ENCODE results near the gene CEACAM21. TPM values are rescaled to one million over a fixed set of nuclear protein-coding genes. Genes with fewer than 3 reads are reported as not detected.

CEACAM21 gene
- total and polyA plus RNA-seq, 4 donors, result 0.38 to 3.1 (median 1.6) TPM; not detected in 1

DNA sequence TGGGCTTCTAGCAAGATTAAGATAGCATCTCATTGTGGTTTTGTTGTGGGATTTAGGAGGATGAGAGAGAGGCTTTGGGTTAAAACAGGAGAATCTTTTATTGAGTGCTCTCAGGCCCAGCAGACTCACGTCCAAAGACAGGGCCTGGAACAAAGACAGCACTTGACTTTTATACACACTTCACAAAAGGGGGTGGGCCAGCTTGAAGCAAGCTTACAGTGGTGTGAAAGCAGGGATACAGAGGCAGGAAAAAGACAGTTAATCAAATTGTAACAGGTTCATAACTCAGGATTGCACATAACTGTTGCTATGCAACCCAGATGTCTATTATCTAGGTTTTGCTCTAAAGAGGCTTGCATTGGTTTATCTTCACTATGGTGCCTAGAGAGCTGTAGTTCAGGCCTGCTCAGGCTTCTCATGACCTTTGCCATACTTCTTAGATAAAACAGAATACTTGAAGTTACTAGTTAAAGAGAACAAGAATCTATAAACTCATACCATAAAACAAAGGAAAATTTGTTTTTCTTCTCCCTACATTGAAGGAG, 42.2 kb upstream of the CEACAM21 start:
- 29 to 35% methylated on average over 1 of the region's 1 CpG for WGBS, 2 donors
- Histone ChIP-seq H3K27me3 (ENCODE audit: control insufficient read depth in 1 of 2, insufficient read depth in 2 of 2, low read length in 1 of 2) (no peaks in the 10 kb centered on the region), H3K4me3 (ENCODE audit: low read length in 2 of 2) (no peak overlapping the region), H3K36me3 (ENCODE audit: control insufficient read depth in 1 of 2, insufficient read depth in 2 of 2, low read length in 1 of 2) (no peaks in the 10 kb centered on the region), H3K4me1 (ENCODE audit: control insufficient read depth in 1 of 2, insufficient read depth in 2 of 2, low read length in 2 of 2) (no peaks in the 10 kb centered on the region), H3K9me3 (ENCODE audit: control insufficient read depth, low read length) (peaks cover 9% of the 10 kb centered on the region), H3K27ac (ENCODE audit: low read depth in 1 of 2, low read length in 2 of 2) (no peak overlapping the region)
- ATAC-seq (ENCODE audit: low FRiP score) (no peak), DNase-seq (no peak)
- intact Hi-C loops (cut with DNase I), result no loop called here

DNA sequence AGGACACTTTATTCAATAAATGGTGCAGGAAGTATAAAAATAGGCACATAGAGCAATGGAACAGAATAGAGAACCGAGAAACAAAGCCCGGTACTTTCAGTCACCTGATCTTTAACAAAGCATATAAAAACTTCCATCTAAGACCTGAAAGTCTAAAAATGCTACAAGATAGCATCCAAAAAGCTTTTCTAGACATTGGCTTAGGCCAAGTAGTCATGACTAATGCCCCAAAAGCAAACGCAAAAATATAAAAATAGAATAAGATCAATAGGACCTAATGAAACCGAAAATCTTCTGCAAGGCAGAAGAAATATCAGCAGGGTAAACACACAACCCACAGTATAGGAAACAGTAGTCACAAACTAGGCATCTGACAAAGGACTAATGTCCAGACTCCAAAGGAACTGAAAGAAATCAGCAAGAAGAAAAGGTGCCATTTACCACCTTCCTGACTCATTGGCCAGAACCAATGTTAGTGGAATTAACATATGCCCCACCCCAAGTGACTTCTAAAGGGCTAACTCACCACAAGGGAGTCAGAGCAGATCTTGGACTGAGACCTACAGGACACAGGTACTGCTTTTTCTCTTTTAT, 40.8 kb upstream of the CEACAM21 start:
- no peak overlapping the region for H3K27ac ChIP-seq (ENCODE audit: low read depth in 1 of 2, low read length in 2 of 2)
- WGBS, 2 donors, result 57 to 62% methylated on average over 4 of the region's 4 CpGs
- no peaks in the 10 kb centered on the region for H3K27me3 ChIP-seq (ENCODE audit: control insufficient read depth in 1 of 2, insufficient read depth in 2 of 2, low read length in 1 of 2)
- no peaks in the 10 kb centered on the region for H3K4me1 ChIP-seq (ENCODE audit: control insufficient read depth in 1 of 2, insufficient read depth in 2 of 2, low read length in 2 of 2)
- intact Hi-C loops (cut with DNase I), result no loop called here
- H3K9me3 ChIP-seq (ENCODE audit: control insufficient read depth, low read length), result peaks cover 5% of the 10 kb centered on the region
- no peak for ATAC-seq (ENCODE audit: low FRiP score)
- H3K4me3 ChIP-seq (ENCODE audit: low read length in 2 of 2), result no peak overlapping the region
- H3K36me3 ChIP-seq (ENCODE audit: control insufficient read depth in 1 of 2, insufficient read depth in 2 of 2, low read length in 1 of 2), result no peaks in the 10 kb centered on the region
- no peak for DNase-seq

DNA sequence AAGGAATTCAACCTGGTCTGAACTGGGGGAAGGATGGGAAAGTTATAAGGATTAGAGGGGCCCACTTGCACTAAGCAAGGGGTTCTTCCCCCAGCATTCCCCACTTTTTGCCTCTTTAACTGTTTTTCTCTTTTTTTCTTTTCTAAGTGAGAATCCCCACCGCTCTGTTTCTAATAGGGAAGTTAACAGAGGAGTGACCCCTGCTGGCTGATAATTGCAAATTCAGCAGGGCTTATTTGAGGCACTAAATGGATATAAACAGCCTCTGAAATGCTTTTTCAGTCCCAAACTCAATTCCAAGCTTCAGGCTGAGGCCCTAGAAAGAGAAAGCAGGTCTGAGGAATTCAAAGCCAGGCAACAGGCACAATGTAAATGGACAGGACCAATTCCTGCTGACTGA, 38.2 kb upstream of the CEACAM21 start:
- H3K9me3 ChIP-seq (ENCODE audit: control insufficient read depth, low read length), result peaks cover 5% of the 10 kb centered on the region
- no peak for DNase-seq
- intact Hi-C loops (cut with DNase I), result no loop called here
- 15 to 38% methylated on average over 1 of the region's 1 CpG for WGBS, 2 donors
- no peak overlapping the region for H3K4me3 ChIP-seq (ENCODE audit: low read length in 2 of 2)
- H3K27me3 ChIP-seq (ENCODE audit: control insufficient read depth in 1 of 2, insufficient read depth in 2 of 2, low read length in 1 of 2), result no peaks in the 10 kb centered on the region
- ATAC-seq (ENCODE audit: low FRiP score), result no peak
- H3K36me3 ChIP-seq (ENCODE audit: control insufficient read depth in 1 of 2, insufficient read depth in 2 of 2, low read length in 1 of 2), result no peaks in the 10 kb centered on the region
- no peak overlapping the region for H3K27ac ChIP-seq (ENCODE audit: low read depth in 1 of 2, low read length in 2 of 2)
- H3K4me1 ChIP-seq (ENCODE audit: control insufficient read depth in 1 of 2, insufficient read depth in 2 of 2, low read length in 2 of 2), result no peaks in the 10 kb centered on the region

DNA sequence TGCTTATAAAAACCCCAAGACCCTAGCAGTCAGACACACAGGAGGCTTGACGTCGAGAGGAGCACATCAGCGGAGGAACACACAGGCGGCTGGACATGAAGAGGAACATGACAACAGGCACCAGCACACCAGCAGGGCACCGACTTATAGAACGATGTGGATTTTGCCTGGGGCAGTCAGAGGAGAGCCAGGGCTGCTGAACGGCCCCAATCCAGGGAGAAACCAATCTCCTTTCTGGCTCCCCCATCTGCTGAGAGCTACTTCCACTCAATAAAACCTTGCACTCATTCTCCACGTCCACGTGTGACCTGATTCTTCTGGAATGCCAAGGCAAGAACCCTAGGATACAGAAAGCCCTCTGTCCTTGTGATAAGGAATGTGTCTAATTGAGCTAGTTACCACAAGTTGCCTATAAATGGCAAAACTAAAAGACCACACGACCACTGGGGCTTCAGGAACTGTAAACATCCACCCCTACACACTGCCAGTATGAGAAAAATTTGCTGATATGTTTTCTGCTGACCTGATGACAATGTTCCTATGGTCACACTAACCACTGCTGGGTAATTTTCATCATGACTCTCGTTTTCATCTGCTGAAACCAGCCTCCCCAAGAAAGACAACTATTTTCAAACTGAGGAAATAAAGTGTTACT, 35.8 kb upstream of the CEACAM21 start:
- Histone ChIP-seq H3K27me3 (ENCODE audit: control insufficient read depth in 1 of 2, insufficient read depth in 2 of 2, low read length in 1 of 2) (no peaks in the 10 kb centered on the region), H3K36me3 (ENCODE audit: control insufficient read depth in 1 of 2, insufficient read depth in 2 of 2, low read length in 1 of 2) (no peaks in the 10 kb centered on the region), H3K4me1 (ENCODE audit: control insufficient read depth in 1 of 2, insufficient read depth in 2 of 2, low read length in 2 of 2) (no peaks in the 10 kb centered on the region), H3K4me3 (ENCODE audit: low read length in 2 of 2) (no peak overlapping the region), H3K9me3 (ENCODE audit: control insufficient read depth, low read length) (peaks cover 5% of the 10 kb centered on the region), H3K27ac (ENCODE audit: low read depth in 1 of 2, low read length in 2 of 2) (no peak overlapping the region)
- intact Hi-C loops (cut with DNase I), result no loop called here
- 41 to 44% methylated on average over 11 of the region's 11 CpGs for WGBS, 2 donors
- ATAC-seq (ENCODE audit: low FRiP score), result no peak
- no peak for DNase-seq

DNA sequence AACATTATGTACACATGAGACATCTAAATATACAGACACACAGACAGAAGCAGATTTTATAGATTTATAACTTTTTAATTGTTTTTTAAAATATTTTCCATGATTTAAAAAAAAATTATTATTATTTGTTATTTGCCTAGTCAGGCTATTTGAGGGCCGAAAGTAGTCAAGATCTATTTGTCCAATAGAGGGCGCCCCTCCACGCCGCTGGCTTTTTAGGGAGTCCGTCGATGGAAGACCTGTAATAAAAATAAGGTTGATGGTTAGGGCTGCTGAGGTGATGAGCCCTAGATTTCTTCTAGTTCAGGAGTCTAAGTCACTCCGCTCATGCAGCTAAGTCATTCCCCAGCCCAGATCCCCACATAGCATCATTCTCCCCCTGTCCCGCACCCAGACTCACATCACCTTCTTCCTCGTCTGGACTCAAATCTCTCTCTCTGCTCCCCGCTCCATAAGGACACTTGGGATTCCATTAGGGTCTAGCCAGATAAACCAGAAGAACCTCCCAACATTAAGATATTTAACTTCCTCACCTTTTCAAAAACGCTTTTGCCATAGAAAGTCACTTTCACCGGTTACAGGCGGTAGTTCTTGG, 33.9 kb upstream of the CEACAM21 start:
- H3K9me3 ChIP-seq (ENCODE audit: control insufficient read depth, low read length), result peaks cover 5% of the 10 kb centered on the region
- intact Hi-C loops (cut with DNase I), result no loop called here
- no peaks in the 10 kb centered on the region for H3K27me3 ChIP-seq (ENCODE audit: control insufficient read depth in 1 of 2, insufficient read depth in 2 of 2, low read length in 1 of 2)
- no peaks in the 10 kb centered on the region for H3K36me3 ChIP-seq (ENCODE audit: control insufficient read depth in 1 of 2, insufficient read depth in 2 of 2, low read length in 1 of 2)
- H3K27ac ChIP-seq (ENCODE audit: low read depth in 1 of 2, low read length in 2 of 2), result no peak overlapping the region
- WGBS, 2 donors, result 46 to 50% methylated on average over 13 of the region's 13 CpGs
- H3K4me3 ChIP-seq (ENCODE audit: low read length in 2 of 2), result no peak overlapping the region
- DNase-seq, result peak; percentile 71 to 78
- ATAC-seq (ENCODE audit: low FRiP score), result no peak
- no peaks in the 10 kb centered on the region for H3K4me1 ChIP-seq (ENCODE audit: control insufficient read depth in 1 of 2, insufficient read depth in 2 of 2, low read length in 2 of 2)

DNA sequence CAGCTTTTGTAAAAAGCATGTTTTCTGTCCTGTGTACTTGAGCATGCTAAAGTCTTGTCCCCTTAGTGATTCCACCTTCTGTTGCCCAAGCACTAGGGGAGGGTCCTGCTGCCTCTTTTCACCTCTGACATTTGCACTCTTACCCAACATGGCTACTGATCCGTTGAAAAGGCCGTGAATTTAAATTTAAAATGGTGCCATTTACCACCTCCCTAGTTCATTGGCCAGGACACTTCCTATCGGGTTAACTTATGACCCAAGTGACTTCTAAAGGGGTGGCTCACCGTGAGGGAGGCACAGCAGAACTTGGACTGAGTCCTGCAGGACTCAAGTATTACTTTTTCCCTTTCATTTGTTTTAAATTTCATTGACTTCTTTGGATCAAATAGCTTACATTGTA, 33.3 kb upstream of the CEACAM21 start:
- H3K4me1 ChIP-seq (ENCODE audit: control insufficient read depth in 1 of 2, insufficient read depth in 2 of 2, low read length in 2 of 2), result no peaks in the 10 kb centered on the region
- H3K4me3 ChIP-seq (ENCODE audit: low read length in 2 of 2), result no peak overlapping the region
- H3K27ac ChIP-seq (ENCODE audit: low read depth in 1 of 2, low read length in 2 of 2), result no peak overlapping the region
- H3K36me3 ChIP-seq (ENCODE audit: control insufficient read depth in 1 of 2, insufficient read depth in 2 of 2, low read length in 1 of 2), result no peaks in the 10 kb centered on the region
- DNase-seq, result no peak
- intact Hi-C loops (cut with DNase I), result no loop called here
- ATAC-seq (ENCODE audit: low FRiP score), result no peak
- peaks cover 0 to 2% of the 10 kb centered on the region in 2 donors for H3K27me3 ChIP-seq (ENCODE audit: control insufficient read depth in 1 of 2, insufficient read depth in 2 of 2, low read length in 1 of 2)
- WGBS, 2 donors, result 66 to 68% methylated on average over 4 of the region's 4 CpGs
- H3K9me3 ChIP-seq (ENCODE audit: control insufficient read depth, low read length), result peaks cover 2% of the 10 kb centered on the region

DNA sequence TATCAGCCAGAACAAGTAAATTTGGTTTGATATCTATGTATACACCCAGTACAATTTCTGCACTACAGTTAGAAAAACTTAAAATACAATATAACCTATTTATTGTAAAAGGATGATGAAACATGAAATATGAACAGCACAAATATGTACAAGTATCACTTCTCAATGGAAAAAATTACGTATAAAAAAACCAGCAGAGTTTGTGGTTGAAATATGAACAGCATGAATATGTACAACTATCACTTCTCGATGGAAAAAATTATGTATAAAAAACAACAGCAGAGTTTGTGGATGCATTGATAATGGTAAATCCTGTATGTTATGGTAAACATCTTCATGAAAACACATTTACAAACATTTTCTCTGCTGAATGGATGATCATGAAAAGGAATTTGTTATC, 32.4 kb upstream of the CEACAM21 start:
- intact Hi-C loops (cut with DNase I), result no loop called here
- H3K4me3 ChIP-seq (ENCODE audit: low read length in 2 of 2), result no peak overlapping the region
- H3K27me3 ChIP-seq (ENCODE audit: control insufficient read depth in 1 of 2, insufficient read depth in 2 of 2, low read length in 1 of 2), result peaks cover 0 to 2% of the 10 kb centered on the region in 2 donors
- 71 to 76% methylated on average over 2 of the region's 2 CpGs for WGBS, 2 donors
- ATAC-seq (ENCODE audit: low FRiP score) (no peak), DNase-seq (no peak)
- H3K27ac ChIP-seq (ENCODE audit: low read depth in 1 of 2, low read length in 2 of 2), result no peak overlapping the region
- H3K4me1 ChIP-seq (ENCODE audit: control insufficient read depth in 1 of 2, insufficient read depth in 2 of 2, low read length in 2 of 2), result no peaks in the 10 kb centered on the region
- no peaks in the 10 kb centered on the region for H3K36me3 ChIP-seq (ENCODE audit: control insufficient read depth in 1 of 2, insufficient read depth in 2 of 2, low read length in 1 of 2)
- no peaks in the 10 kb centered on the region for H3K9me3 ChIP-seq (ENCODE audit: control insufficient read depth, low read length)

DNA sequence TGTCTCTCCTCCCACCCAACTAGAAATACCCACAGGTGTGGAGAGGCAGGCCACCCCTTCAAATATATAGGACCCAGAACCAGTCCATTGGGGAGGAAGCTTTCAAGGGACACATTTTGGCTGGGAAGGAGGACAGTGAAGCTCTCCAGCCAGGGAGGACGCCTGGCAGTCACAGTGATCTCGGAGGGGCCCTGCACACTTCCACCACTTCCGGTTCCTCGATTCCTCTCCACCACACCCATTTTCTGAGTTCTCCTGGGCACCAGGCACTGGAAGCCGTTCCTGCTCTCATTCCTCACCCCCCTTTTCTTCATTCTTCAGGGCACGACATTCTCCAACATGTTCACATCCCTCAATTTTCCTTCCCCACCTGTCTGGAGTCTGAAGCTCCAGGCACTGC, 30.4 kb upstream of the CEACAM21 start:
- H3K27me3 ChIP-seq (ENCODE audit: control insufficient read depth in 1 of 2, insufficient read depth in 2 of 2, low read length in 1 of 2), result peaks cover 0 to 2% of the 10 kb centered on the region in 2 donors
- H3K4me1 ChIP-seq (ENCODE audit: control insufficient read depth in 1 of 2, insufficient read depth in 2 of 2, low read length in 2 of 2), result no peaks in the 10 kb centered on the region
- H3K27ac ChIP-seq (ENCODE audit: low read depth in 1 of 2, low read length in 2 of 2), result no peak overlapping the region
- intact Hi-C loops (cut with DNase I), result no loop called here
- WGBS, 2 donors, result 57 to 78% methylated on average over 6 of the region's 6 CpGs
- no peak overlapping the region for H3K4me3 ChIP-seq (ENCODE audit: low read length in 2 of 2)
- DNase-seq (no peak), ATAC-seq (ENCODE audit: low FRiP score) (no peak)
- H3K36me3 ChIP-seq (ENCODE audit: control insufficient read depth in 1 of 2, insufficient read depth in 2 of 2, low read length in 1 of 2), result no peaks in the 10 kb centered on the region
- no peaks in the 10 kb centered on the region for H3K9me3 ChIP-seq (ENCODE audit: control insufficient read depth, low read length)

DNA sequence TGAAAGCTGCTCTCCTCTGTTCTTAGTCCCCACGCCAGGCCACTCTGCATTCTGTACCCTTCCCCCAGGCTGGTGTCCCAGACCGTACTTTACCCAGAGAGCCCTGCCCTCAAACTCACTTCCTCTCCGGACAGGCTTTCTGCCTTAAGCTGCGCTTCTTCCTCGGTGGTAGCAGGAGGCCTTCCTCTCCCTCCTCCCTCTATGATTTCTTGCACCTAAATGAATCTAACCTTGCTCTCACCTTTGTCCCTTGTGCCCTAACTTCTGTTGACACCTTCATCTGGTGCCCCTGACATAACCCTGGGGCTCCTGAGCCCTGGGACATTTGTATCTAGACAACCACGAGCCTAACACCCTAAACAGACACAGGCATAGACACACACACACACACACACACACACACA, 29.6 kb upstream of the CEACAM21 start:
- H3K36me3 ChIP-seq (ENCODE audit: control insufficient read depth in 1 of 2, insufficient read depth in 2 of 2, low read length in 1 of 2), result no peaks in the 10 kb centered on the region
- H3K4me1 ChIP-seq (ENCODE audit: control insufficient read depth in 1 of 2, insufficient read depth in 2 of 2, low read length in 2 of 2), result no peaks in the 10 kb centered on the region
- H3K27ac ChIP-seq (ENCODE audit: low read depth in 1 of 2, low read length in 2 of 2), result no peak overlapping the region
- ATAC-seq (ENCODE audit: low FRiP score) (no peak), DNase-seq (peak in 1 of 2 donors; percentile 56)
- intact Hi-C loops (cut with DNase I), result no loop called here
- no peak overlapping the region for H3K4me3 ChIP-seq (ENCODE audit: low read length in 2 of 2)
- no peaks in the 10 kb centered on the region for H3K9me3 ChIP-seq (ENCODE audit: control insufficient read depth, low read length)
- WGBS, 2 donors, result 30 to 35% methylated on average over 6 of the region's 6 CpGs
- peaks cover 0 to 2% of the 10 kb centered on the region in 2 donors for H3K27me3 ChIP-seq (ENCODE audit: control insufficient read depth in 1 of 2, insufficient read depth in 2 of 2, low read length in 1 of 2)
